Fibroblast of gingiva (primary cell): Measurements from ENCODE around the gene ASPHD2.

Source experiments
- DNase-seq: peaks from one replicate; pipeline ENCODE4 v3.0.0-alpha.2; 2011; ENCODE audit warnings: low read depth

The ASPHD2 gene

GRCh38 chr22:26476705-26477340, 47.8 kb downstream of the ASPHD2 start:
- DNase-seq: no peak

GRCh38 chr22:26477341-26477731, 48.3 kb downstream of the ASPHD2 start:
- DNase-seq: no peak

DNA sequence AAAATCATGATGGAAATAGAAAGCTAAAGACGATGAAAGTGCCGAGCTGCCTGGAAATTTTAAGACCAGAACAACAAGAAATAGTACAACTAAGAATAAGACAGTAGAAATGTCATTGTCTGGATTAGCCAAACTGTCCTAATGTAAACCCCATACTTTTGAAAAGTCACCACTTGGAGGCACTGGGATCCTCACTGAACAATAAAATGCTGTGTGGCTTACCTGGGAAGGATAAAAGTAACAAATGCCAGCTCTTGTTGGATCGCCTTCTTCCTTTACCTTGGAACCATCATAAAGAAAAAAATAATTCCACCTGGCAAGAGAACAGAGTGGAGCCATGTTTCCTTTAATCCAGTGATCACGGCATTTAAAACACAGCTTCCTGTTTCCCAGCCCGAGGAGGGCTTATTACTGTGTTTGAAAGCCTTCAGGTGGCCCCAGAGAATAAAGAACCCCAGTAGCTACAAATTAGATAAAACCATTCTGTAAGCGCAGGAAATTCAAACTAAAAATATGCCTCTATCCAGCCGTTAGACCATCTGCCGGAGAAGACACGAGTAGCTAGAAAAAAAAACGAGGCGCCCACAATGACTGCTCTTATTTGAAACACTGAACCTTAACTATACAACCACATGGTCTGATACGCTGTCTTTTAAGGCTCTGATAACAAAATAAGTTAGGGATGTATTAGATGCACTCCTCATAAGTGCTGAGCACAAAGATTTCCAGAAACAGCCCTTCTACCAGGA, 50.2 kb downstream of the ASPHD2 start:
- DNase-seq: no peak

DNA sequence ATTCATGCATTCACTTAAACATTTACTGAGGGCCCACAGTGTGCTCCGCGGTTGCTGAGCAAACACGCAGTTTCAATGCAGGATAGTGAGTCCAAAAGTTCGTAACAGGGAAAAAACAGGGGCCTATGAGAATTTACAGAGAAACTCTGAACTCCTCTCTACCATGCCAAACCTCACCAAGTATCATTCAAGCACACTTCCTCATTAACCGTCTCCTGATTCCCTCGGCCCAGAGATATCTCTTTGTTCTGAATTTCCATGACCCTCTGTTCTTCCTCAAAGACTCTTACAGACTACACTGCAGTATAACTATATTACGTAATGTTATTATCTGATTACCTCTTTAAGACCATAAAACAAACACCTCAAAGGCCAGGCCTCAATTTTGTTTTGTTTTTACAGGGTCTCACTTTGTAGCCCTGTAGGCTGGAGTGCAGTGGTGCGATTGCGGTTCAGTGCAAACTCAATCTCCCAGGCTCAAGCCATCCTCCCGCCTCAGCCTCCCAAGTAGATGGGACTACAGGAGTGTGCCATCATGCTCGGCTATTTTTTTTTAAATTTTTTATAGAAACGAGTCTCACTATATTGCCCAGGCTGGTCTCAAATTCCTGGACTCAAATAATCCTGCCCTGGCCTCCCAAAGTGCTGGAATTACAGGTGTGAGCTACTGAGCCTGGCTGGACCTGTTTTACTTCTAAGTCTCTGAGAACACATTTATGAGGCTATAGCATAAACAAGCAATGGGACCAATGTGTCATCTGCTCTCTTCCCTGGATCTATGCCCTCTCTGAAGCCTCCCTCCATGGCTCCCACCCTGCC, 50.9 kb downstream of the ASPHD2 start:
- no peak for DNase-seq

DNA sequence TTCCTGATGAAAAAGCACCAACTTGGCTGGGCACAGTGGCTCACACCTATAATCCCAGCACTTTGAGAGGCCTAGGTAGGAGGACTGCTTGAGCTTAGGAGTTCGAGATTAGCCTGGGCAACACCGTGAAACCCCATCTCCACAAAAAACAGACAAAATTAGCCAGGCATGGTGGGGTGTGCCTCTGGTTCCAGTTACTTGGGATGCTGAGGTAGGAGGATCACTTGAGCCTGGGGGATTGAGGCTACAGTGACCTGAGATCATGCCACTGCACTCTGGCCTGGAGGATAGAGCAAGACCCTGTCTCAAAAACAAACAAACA, 51.5 kb downstream of the ASPHD2 start:
- no peak for DNase-seq

GRCh38 chr22:26481112-26481693, 52.1 kb downstream of the ASPHD2 start:
- DNase-seq: no peak

DNA sequence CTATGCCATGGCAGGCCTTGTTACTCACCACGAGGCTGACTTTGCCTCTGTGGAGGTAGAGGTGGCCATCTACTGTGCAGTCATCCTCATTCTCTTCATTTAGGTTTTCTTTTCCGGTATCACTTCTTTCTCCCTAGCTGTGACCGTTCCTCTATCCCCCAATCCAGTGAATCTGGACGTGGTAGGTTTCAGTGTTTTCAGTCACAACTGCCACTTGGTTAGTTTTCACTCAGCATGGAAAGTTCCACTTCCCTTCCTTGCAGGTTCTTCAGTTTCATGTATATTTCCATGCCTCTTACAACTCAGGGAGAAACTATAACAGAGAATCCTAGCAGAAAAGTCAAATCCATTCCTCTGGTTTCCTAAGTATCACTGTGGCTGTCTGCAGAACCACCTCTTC, 52.6 kb downstream of the ASPHD2 start:
- DNase-seq: no peak

DNA sequence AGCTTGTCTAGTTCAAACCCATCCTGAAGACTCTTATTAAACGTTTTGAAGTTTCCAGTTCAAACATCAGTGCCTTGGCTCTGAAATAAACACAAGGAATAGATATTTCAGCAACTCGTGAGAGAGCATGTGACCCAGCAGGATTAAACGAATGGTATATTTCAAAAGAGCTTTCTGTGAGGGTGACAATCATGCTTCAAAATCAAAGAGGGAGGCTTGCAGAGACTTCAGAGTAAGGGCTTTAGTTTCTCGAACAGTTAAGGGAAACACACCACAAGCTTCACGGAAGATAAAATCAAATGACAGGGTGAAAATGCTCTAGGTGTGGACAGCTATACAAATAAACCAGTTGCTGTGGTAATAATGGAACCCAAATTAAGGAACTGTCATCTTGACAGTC, 53.1 kb downstream of the ASPHD2 start:
- DNase-seq: no peak

DNA sequence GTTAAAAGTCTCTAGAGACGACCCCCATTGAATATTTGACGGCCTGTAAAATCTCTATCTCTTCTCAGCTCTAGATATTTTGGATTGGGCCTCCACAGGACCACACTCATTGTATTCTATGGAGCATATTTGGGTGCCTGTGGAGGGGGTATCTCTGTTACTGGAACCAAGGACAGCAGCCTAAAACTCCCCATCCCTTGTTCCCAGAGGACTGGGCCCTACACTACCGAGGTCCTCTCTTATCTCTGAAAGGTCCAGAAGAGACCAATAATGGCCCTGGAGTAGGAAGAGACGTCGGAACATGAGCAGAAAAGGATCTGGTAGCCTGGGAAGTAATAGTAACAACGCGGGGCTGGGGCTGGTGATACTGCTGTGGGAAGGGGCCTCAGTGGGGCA, 54.0 kb downstream of the ASPHD2 start:
- DNase-seq: no peak

GRCh38 chr22:26483439-26484359, 54.6 kb downstream of the ASPHD2 start, which contains the start of the genes HPS4 and SRRD:
HPS4 (minus strand) TSS chr22:26483783; CDS start chr22:26481762, 2,021 bp downstream.
SRRD (plus strand) TSS chr22:26483877; CDS start chr22:26483891, 14 bp downstream.
- DNase-seq: peak; percentile 89

- no peak for DNase-seq
Observed at GRCh38 chr22:26484360-26484706, 55.3 kb downstream of the ASPHD2 start.

DNA sequence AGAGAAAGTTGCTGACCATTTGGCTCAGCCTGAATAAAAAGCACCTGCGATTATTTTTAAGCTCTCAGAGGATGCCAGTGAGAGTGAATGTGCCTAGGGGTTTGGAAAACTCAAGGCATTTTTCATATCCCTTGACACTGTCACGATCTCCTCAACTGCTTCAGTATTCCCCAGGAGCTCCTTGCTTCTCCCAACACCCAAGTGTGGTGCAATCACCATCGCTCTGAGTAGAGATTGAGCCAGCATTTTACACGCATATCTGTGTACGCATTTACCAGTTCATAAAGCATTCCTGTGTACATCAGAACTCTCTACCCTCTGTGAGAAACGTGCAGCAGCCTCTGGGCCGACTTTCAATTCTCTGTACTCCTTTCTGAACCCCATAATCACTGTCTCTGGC, 56.0 kb downstream of the ASPHD2 start:
- DNase-seq: peak; percentile 37

- no peak for DNase-seq
Observed at GRCh38 chr22:26485806-26486390, 56.8 kb downstream of the ASPHD2 start.

GRCh38 chr22:26486394-26486793, 57.3 kb downstream of the ASPHD2 start:
- no peak for DNase-seq

DNA sequence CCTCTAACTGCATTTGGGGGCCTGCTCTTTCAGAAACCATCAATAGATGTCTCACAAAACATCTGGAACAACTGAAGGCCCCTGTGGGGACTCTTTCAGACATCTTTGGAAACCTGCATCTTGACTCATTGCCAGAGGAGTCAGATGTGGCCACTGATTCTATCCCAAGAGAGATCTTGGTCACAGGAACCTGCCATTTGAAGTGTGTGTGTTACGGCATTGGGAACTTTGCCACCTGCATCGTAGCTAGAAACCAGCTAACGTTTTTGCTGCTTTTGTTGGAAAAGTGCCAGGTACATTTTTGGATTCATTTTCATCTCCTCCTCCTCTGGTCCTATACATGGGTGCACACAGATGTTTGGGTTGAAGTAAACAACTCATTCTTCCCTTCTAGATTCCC, 58.9 kb downstream of the ASPHD2 start:
- DNase-seq: no peak

- DNase-seq: no peak
Observed at GRCh38 chr22:26489447-26490036, 60.5 kb downstream of the ASPHD2 start.

DNA sequence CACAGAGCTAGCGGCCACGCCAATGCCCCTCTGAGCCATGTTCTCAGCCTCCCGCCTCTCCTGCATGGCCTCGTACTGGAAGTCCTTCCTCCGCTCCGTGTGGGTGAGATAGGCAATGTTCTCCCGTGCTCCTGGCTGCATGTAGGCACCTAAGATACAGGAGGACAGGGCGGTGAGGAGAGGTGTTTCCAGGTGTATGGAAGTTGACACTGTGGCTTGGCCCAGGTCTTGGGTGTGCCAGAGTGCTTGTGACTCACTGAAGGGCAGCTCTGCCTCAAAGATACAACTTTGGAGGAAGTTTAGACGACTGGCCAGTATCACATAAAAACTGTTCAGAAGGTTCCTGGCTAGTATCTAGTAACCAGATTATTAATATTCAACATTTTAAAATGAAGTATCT, 63.2 kb downstream of the ASPHD2 start:
- no peak for DNase-seq

GRCh38 chr22:26494506-26494905, 65.4 kb downstream of the ASPHD2 start:
- DNase-seq: no peak
